A673 (cell line): ENCODE measurements around the gene PPP2R3B.

Source experiments
- EZH2 ChIP-seq: fragments of 200-600 bp; sonication (generic); IDR thresholded peaks from 2 replicates; pipeline ENCODE4 v1.6.1; 2017; ENCODE audit warnings: borderline replicate concordance, low read depth, mild to moderate bottlenecking, mixed read lengths, antibody characterized with exemption, low read length; ENCODE audit not compliant: poor library complexity, severe bottlenecking
- TF ChIP-seq, protein P1 (sequence below): fragments of 300-800, 200-600 bp; sonication (generic); conservative IDR thresholded peaks from 2 replicates; pipeline ENCODE4 v1.5.1; 2017; ENCODE audit warnings: low read depth, mild to moderate bottlenecking, antibody characterized with exemption, low read length, moderate library complexity, mixed read lengths

DNA sequence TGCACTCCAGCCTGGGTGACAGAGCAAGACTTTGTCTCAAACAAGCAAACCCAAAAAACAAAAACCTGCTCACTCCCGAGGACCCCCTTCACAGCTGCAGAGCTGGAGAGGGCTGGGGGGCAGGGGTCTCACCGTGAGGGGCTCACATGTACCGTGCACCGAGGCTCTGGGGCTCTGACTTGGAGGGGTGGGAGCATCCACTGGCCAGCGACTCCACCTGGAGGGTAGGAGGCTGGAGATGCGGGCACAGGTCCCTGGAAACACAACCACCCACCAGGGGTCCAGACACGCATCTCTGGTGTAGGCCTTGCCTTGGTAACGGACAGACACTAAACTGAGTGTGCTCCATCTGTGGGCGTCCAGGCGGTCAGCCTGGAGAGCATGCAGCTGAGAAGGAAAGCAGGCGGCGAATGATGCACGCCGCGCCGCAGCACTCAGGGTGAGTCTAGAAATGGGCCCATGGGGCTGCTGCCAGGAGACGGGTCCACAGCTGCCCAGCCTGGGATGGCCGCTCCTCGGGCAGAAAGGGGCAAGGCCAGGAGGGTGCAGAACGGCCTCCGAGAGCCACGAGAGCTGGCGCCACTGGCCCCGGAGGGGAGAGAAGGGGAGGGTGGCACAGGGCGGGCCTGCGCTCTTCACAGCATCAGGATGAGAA, 26.1 kb downstream of the PPP2R3B start:
- TF ChIP-seq, protein P1, sequence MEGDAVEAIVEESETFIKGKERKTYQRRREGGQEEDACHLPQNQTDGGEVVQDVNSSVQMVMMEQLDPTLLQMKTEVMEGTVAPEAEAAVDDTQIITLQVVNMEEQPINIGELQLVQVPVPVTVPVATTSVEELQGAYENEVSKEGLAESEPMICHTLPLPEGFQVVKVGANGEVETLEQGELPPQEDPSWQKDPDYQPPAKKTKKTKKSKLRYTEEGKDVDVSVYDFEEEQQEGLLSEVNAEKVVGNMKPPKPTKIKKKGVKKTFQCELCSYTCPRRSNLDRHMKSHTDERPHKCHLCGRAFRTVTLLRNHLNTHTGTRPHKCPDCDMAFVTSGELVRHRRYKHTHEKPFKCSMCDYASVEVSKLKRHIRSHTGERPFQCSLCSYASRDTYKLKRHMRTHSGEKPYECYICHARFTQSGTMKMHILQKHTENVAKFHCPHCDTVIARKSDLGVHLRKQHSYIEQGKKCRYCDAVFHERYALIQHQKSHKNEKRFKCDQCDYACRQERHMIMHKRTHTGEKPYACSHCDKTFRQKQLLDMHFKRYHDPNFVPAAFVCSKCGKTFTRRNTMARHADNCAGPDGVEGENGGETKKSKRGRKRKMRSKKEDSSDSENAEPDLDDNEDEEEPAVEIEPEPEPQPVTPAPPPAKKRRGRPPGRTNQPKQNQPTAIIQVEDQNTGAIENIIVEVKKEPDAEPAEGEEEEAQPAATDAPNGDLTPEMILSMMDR = no peak
- no peak for TF ChIP-seq EZH2
